HG02798 (cell line): ENCODE results near the gene SNAPC4.
A peak's percentile ranks its signal among the peaks of the same experiment; 100 is the strongest.

Source experiments
- ATAC-seq: cut with Tn5 transposase; IDR thresholded peaks from one replicate; pipeline ENCODE4 v1.9.1; 2021; ENCODE audit warnings: mild to moderate bottlenecking; ENCODE audit not compliant: unreplicated experiment, poor library complexity

The SNAPC4 gene

GRCh38 chr9:136375096-136375495, 24.9 kb downstream of the SNAPC4 start:
- ATAC-seq: no peak

DNA sequence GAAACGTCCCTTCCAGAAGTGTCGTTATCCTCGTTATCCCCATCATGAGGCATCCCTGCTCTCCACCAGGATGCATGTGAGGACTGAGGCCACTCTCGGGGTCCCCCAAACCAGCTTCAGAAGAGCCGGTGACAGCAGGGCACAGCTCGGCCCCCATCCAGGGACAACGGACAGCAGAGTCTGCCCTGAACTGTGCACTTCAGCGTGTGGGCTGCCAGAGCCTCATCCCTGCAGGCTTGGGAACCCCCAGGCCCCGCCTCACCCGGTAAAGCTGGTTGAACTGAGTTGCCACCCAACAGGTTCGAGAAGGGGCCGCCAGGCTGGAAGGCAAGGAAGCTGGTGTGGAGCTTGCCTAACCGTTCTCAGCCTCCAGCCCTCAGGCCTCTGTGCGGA, 25.8 kb downstream of the SNAPC4 start:
- ATAC-seq: no peak

DNA sequence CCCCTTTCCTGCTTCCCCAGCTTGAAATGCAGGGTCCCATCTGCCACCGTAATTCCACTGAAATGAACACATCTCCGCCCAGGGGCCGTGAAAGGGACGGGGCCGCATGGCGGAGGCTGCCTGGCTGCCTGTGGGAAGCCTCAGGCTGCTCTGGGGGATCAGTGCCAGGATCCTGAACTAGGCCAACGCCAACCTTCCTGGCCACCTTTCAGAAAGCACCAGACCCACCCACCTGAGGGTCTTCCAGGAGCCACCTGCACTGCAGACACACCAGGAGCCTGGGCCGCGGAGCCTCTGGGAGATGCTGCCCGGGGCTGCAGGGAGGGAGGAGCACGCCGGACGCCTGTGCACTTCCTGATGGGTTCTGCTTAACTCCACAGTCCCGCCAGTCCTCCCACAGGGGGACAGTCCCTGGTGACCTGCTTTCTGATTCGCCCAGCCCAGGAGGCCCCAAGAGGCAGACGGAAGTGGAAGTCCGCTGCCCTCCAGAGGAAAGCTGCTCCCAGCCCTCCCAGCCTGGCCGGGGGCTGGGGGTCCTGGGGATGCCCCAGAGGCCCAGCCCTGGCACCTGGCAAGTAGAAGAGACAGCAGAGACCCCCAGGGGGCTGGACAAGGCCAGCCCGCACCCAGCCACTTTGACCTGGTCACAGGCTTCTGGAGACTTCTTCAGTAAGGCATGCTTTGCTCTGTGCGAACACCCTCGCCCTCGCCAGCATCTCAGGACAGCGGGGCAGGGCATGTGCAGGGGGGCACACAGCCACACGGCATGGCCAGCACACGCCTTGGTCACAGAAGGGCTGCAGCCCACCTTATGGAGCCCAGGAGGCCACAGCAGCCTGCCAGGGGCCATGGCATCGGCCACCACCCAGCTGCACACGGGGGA, 26.4 kb downstream of the SNAPC4 start, which contains the start of gene CARD9:
TSS of gene CARD9 (minus strand) at position 370 of the 883 bp plus-strand sequence. CDS start 1,591 bp downstream, outside the sequence.
- ATAC-seq: no peak

DNA sequence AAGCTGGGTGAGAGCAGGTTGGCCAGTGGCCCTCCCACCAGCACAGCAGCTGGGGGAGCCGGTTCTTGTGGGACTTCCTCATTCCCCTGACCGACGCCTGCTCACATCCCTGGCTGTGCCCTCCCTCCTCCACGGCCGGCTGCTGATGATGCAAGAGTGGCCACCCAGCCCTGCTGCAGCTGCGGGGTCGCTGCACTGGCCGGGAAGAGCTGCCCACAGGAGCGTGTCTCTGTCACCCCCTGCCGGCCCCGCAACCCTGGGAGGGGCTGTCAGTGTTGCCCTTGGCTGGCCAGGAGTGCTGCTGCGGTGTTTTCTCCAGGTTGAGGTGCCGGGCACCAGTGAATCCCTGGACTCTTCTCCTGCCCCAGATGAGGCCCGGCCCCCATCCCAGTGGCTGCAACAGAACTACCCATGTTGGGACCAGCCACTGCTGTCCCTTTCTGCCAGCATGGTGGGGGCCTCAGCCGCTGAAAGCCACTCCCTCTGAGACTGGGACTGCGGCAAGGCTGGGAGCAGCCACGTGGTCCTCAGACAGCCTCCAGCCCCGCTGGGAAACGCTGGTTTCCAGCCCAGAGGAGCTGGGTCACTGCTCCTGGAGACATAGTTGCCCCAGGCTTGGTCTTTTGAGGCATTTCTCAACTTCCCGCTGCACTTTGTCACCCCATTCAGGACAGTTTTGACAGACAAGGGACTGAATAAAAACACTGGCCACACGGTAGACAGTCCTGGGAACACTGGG, 27.2 kb downstream of the SNAPC4 start:
- no peak for ATAC-seq

- ATAC-seq: no peak
Observed at GRCh38 chr9:136372006-136372405, 28.0 kb downstream of the SNAPC4 start.

- ATAC-seq: no peak
Observed at GRCh38 chr9:136371533-136371880, 28.5 kb downstream of the SNAPC4 start.

DNA sequence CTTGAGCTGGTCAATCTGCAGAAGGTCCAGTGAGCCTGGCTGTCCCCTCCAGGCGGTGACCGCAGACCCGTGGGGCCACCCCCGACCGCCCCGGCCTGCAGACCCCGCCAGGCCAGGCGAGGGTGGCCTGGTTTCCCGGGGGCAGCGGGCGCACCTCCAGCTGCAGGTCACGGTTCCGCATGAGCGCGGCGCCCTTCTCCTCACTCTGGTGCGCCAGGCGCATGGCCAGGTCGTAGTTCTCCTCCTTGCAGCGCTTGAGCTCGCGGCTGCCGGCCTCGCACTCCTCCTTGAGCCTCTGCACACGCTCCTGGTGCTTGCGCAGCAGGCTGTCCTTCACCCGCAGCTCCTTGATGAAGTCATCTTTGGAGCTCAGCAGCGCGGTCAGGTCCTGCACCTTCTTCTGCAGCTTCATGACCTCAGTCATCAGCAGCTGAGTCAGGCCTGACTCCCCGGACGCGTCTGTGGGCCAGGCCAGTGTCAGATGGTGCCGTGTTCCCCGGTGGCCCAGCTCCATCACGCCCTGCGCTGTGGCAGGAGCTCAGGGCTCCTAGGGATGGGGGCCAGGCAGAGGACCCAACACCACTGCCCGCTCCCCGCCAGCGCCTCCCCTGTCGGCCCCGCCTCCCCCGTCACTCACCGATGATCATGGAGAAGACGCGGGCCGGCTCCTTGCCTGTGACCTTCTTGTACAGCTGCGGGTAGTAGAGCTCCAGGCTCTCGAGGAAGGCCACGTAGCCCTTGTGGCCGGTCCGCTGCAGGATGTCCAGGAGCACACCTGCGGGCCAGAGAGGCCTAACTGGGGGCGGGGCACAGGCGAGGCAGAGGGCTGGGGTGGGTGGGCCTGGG, 29.1 kb downstream of the SNAPC4 start:
- no peak for ATAC-seq

DNA sequence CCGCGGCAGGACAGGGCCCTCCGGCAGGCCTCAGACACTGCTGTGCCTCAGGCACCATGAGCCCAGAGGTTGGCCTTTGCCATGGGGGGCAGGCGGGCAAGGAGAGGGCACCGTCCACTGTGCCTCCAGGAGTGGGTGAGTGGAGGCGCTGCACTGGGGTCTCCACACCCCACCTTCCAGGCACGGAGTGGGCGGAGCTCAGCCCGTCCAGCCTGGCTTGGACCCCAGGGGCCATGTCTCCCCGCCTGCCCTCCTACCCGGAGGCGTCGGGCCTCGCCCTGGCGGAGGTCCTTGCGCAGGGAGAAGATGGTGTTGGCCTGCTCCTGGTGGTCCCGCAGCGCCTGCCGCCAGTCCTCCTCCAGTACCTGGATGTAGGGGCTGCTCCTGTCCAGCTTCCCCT, 29.9 kb downstream of the SNAPC4 start:
- no peak for ATAC-seq

DNA sequence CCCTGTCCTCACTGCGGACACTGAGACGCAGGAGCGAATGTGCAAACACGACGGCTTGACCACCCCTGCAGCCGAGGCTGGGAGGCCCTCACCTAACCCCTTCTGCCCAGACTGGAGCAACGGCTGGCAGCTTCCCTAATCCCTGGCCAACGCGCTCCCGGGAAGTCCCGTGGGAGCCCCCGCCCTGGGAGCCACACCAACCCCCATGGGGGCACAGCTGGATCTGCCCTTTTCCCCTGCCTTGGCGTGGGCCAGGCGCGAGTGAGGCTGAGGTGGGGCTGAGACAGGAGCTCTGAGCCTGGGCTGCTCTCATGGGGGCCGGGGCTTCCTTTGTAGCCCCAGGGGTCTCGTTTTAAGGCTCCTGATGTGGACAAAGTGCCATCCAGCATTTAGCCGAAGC, 31.8 kb downstream of the SNAPC4 start:
- no peak for ATAC-seq

DNA sequence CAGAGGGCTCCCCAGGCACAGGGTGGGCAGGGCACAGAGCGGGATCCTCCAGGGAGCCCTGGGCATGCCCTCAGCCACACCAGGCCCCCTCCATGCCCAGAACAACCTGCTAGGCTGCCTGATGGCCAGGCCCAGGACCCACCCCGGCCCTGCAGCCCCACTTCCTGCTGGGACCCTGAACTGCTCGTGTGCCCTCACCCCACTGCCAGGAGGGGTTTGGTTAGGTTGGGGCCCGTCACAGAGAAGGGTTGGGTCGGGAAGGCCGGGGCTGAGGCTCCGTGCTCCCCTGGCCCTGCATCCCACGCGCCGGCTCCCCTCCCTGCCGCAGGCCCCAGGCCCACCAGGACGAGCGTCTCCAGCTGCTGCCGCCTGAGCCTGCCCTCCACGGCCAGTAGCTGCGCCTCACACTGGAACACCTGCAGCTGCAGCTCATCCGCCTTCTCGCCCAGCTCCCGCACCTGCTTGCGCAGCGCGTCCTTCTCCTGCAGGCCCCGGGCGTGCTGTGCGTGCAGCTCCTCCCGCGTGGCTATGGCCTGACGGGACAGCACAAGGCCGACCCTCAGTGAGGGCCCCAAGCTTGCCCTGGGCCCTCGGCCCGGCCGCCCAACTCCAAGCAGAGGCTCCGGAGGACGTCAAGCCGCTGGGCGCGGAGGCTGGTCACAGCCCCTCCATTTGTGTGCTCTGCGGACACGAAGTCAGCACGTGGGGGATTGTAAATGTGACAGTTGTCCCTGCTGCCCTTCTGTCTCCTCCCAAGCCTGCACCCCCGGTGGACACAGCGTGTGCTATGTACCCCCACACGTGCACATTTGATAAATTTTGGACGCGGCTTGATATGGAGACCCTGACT, 32.4 kb downstream of the SNAPC4 start:
- no peak for ATAC-seq

GRCh38 chr9:136366826-136367225, 33.1 kb downstream of the SNAPC4 start:
- no peak for ATAC-seq

- no peak for ATAC-seq
Observed at GRCh38 chr9:136365775-136366222, 34.2 kb downstream of the SNAPC4 start.

GRCh38 chr9:136364942-136365774, 34.8 kb downstream of the SNAPC4 start:
- ATAC-seq: no peak

- ATAC-seq: no peak
Observed at GRCh38 chr9:136363949-136364748, 35.8 kb downstream of the SNAPC4 start.

- ATAC-seq: peak; percentile 80
Observed at GRCh38 chr9:136363106-136363948, 36.6 kb downstream of the SNAPC4 start, which contains the start of gene DNLZ. Gene DNLZ (minus strand): TSS chr9:136363744. CDS start chr9:136363714, 30 bp downstream.

- ATAC-seq: no peak
Observed at GRCh38 chr9:136362450-136362784, 37.6 kb downstream of the SNAPC4 start.
